PFSK-1 (cell line): ENCODE results near the gene GABRR2.

Source experiments
- FOXP2 ChIP-seq: optimal IDR thresholded peaks from 2 replicates; pipeline ENCODE3; 2011; ENCODE audit warnings: borderline replicate concordance, control low read depth, inconsistent platforms; ENCODE audit not compliant: insufficient read depth; ENCODE audit errors: extremely low read length, extremely low read depth
- POLR2AphosphoS5 ChIP-seq: IDR thresholded peaks from 2 replicates; pipeline ENCODE4 v1.6.1; 2012; ENCODE audit warnings: low read depth, mild to moderate bottlenecking, control low read depth, low read length, moderate library complexity
- REST ChIP-seq, 2 experiments: IDR thresholded peaks; 2 replicates each; pipeline versions ENCODE4 v1.6.1 to v1.8.0; 2011 to 2012; ENCODE audit warnings: low read depth in 2 of 2, low read length in 2 of 2, control low read depth in 1 of 2, inconsistent platforms in 1 of 2, mild to moderate bottlenecking in 1 of 2, moderate library complexity in 1 of 2; ENCODE audit not compliant: insufficient read depth in 1 of 2
- SIN3A ChIP-seq: IDR thresholded peaks from 2 replicates; pipeline ENCODE4 v1.6.1; 2012; ENCODE audit warnings: mild to moderate bottlenecking, low read length, moderate library complexity, borderline replicate concordance; ENCODE audit not compliant: insufficient read depth
- TAF1 ChIP-seq: IDR thresholded peaks from 2 replicates; pipeline ENCODE4 v1.6.1; 2012; ENCODE audit warnings: low read length, control low read depth, borderline replicate concordance; ENCODE audit not compliant: insufficient read depth

GRCh38 chr6:89221129-89221528 is 94.0 kb downstream of the GABRR2 start:
- no peak for TF ChIP-seq TAF1
- TF ChIP-seq REST (IDR thresholded peaks at IDR 0.05; ENCODE audit: insufficient read depth in 1 of 2, low read depth in 2 of 2, low read length in 2 of 2): no peak
- TF ChIP-seq POLR2AphosphoS5: no peak
- no peak for TF ChIP-seq SIN3A
- no peak for TF ChIP-seq FOXP2
